ENCODE data around the gene ARHGAP45. TPM values are rescaled to one million over a fixed set of nuclear protein-coding genes. Genes with fewer than 3 reads are reported as not detected.

The ARHGAP45 gene, protein sequence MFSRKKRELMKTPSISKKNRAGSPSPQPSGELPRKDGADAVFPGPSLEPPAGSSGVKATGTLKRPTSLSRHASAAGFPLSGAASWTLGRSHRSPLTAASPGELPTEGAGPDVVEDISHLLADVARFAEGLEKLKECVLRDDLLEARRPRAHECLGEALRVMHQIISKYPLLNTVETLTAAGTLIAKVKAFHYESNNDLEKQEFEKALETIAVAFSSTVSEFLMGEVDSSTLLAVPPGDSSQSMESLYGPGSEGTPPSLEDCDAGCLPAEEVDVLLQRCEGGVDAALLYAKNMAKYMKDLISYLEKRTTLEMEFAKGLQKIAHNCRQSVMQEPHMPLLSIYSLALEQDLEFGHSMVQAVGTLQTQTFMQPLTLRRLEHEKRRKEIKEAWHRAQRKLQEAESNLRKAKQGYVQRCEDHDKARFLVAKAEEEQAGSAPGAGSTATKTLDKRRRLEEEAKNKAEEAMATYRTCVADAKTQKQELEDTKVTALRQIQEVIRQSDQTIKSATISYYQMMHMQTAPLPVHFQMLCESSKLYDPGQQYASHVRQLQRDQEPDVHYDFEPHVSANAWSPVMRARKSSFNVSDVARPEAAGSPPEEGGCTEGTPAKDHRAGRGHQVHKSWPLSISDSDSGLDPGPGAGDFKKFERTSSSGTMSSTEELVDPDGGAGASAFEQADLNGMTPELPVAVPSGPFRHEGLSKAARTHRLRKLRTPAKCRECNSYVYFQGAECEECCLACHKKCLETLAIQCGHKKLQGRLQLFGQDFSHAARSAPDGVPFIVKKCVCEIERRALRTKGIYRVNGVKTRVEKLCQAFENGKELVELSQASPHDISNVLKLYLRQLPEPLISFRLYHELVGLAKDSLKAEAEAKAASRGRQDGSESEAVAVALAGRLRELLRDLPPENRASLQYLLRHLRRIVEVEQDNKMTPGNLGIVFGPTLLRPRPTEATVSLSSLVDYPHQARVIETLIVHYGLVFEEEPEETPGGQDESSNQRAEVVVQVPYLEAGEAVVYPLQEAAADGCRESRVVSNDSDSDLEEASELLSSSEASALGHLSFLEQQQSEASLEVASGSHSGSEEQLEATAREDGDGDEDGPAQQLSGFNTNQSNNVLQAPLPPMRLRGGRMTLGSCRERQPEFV
- total RNA-seq: 83.5 TPM
- long read RNA-seq, full-length matches to known transcripts: 54 of 120 reads
- long read RNA-seq, partial matches to known transcripts: 48 of 120 reads
- long read RNA-seq, other reads (novel, unspliced or antisense): 18 of 120 reads

DNA sequence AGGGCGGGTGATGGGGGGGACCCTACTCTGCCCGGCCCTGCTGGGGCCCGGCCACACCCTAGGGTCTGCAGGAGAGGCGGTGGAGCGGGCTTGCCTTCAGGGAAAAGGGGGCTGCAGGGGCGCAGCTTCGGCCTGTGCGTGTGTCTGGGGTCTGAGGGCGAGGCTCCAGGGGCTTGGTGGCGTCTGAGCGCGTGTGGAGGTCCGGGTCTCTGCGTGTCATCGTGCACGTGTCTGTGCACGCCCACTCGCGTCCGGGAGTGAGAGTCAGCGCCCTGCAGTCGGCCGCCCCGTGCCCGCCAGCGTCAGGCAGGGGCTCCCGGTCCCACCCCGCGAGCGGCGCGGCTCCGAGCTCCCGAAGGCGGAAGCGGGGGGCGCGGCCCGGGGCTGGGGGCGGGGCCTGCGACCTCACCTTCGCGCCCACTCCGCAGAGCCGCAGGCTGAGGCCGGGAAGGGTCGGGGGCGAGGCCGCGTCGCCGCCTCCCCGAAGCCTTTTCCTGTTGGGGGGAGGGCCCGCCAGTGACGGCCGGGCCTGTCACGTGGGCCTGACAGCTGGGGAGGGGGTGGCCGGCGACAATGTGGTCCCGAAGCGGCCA, at the start of gene ARHGAP45:
TSS of gene ARHGAP45 (plus strand) at position 420 of the 593 bp plus-strand sequence. CDS start 239 bp downstream, outside the sequence.
- Histone ChIP-seq H3K4me3 (peak within 1 kb of the TSS; percentile 73), H3K27me3 (ENCODE audit: low read depth) (peaks cover 8% of the 10 kb centered on the region), H3K36me3 (peaks cover 7% of the 10 kb centered on the region), H3K4me1 (peaks cover 62% of the 10 kb centered on the region), H3K9me3 (no peaks in the 10 kb centered on the region), H3K27ac (peak within 1 kb of the TSS; percentile 81)
- DNase-seq (peak; percentile 75), ATAC-seq (peak; percentile 8 to 36)
- intact Hi-C loops (cut with DNase I): no loop called here
- TF ChIP-seq CTCF (IDR thresholded peaks at IDR 0.05): no peak

DNA sequence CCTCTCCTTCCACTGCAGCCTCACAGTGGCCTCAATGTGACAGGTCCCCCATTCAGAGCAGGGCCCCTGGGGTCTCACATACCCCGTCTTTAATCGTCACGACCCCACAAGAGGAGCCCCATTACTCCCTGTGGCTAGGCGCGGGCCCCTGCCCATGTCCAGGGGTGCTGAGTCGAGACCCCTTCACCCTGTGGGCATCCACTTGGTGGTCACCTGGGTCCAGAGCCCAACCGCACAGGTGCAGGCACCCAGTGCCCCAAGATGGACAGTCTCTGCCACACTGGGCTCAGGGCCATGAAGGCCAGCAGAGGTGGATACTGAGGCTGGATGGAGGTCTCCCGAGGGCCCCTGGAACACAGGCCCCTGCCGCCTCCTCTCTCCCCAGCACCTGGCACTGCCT, 49.1 kb upstream of the ARHGAP45 start:
- H3K9me3 ChIP-seq: no peaks in the 10 kb centered on the region
- no peak overlapping the region for H3K4me3 ChIP-seq
- no peaks in the 10 kb centered on the region for H3K27me3 ChIP-seq (ENCODE audit: low read depth)
- TF ChIP-seq CTCF (IDR thresholded peaks at IDR 0.05): no peak
- intact Hi-C loops (cut with DNase I): no loop called here
- peaks cover 64% of the 10 kb centered on the region for H3K4me1 ChIP-seq
- no peak for ATAC-seq
- no peak overlapping the region for H3K27ac ChIP-seq
- DNase-seq: no peak
- peaks cover 17% of the 10 kb centered on the region for H3K36me3 ChIP-seq

- no peak overlapping the region for H3K4me3 ChIP-seq
- TF ChIP-seq CTCF (IDR thresholded peaks at IDR 0.05): no peak
- no peak overlapping the region for H3K27ac ChIP-seq
- intact Hi-C loops (cut with DNase I): no loop called here
- DNase-seq (no peak), ATAC-seq (no peak)
- H3K9me3 ChIP-seq: no peaks in the 10 kb centered on the region
- peaks cover 69% of the 10 kb centered on the region for H3K4me1 ChIP-seq
- H3K36me3 ChIP-seq: peaks cover 12% of the 10 kb centered on the region
- H3K27me3 ChIP-seq (ENCODE audit: low read depth): no peaks in the 10 kb centered on the region
These were observed 48.6 kb upstream of the ARHGAP45 start for GRCh38 chr19:1018393-1018792.

DNA sequence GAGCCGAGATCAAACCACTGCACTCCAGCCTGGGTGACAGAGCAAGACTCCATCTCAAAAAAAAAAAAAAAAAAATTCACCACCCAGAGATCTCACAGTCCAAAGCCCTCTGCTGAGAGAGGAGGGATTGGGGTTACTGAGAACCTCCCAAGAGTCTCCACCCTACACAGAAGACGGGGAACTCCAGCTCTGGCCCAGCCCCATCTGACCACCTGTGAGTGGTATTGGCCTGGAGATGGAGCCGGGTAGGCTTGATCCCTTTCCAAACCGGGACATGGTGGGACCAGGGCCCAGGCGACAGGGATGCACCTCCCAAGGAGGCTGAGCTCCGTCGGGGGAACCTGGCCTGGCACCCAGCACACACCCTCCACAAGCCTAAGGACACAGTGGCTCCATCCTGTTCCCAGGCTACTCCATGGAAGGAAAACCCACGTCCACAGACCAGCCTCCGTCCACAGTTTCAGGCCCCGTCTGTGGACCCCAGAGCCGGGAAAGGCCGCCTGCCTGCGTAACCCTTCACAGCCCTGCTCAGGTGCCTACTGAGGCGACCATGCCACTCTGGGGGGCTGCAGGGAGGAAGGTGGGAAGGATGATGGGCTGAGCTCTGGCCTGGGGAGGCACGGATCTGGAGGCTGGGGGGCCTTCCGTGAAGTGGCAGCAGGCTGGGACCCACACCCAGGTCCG, 47.9 kb upstream of the ARHGAP45 start:
- Histone ChIP-seq H3K27ac (no peak overlapping the region), H3K36me3 (peaks cover 5% of the 10 kb centered on the region), H3K4me3 (peak overlapping the region; percentile 84), H3K9me3 (no peaks in the 10 kb centered on the region), H3K4me1 (peaks cover 73% of the 10 kb centered on the region), H3K27me3 (ENCODE audit: low read depth) (no peaks in the 10 kb centered on the region)
- ATAC-seq (no peak), DNase-seq (no peak)
- intact Hi-C loops (cut with DNase I): no loop called here
- no peak for TF ChIP-seq CTCF (IDR thresholded peaks at IDR 0.05)
